GM12891 (cell line): ENCODE data around the gene TMTC1.

Source experiments
- DNase-seq: peaks from one replicate; pipeline ENCODE4 v3.0.0; 2011; ENCODE audit warnings: low spot score; ENCODE audit not compliant: insufficient read length
- FAIRE-seq: peaks from 2 replicates; lab custom pipeline; 2011; peaks lifted over from hg19 to GRCh38; lab: Jason Lieb, UNC
- PAX5 ChIP-seq: IDR thresholded peaks from 2 replicates; pipeline ENCODE4 v1.6.1; 2011; ENCODE audit warnings: low read length, moderate library complexity, mild to moderate bottlenecking; ENCODE audit not compliant: insufficient read depth, severe bottlenecking
- POLR2A ChIP-seq: IDR thresholded peaks from 2 replicates; pipeline ENCODE4 v1.6.1; 2011; ENCODE audit warnings: low read depth, low read length, control low read depth
- POLR2AphosphoS5 ChIP-seq: IDR thresholded peaks from 2 replicates; pipeline ENCODE4 v1.6.1; 2011; ENCODE audit warnings: low read depth, low read length, control low read depth
- POU2F2 ChIP-seq: IDR thresholded peaks from 2 replicates; pipeline ENCODE4 v1.6.1; 2011; ENCODE audit warnings: low read depth, mild to moderate bottlenecking, control low read depth, low read length, moderate library complexity
- SPI1 ChIP-seq: IDR thresholded peaks from 2 replicates; pipeline ENCODE4 v1.6.1; 2011; ENCODE audit warnings: low read depth, low read length, control low read depth
- TAF1 ChIP-seq: IDR thresholded peaks from 2 replicates; pipeline ENCODE4 v1.6.1; 2011; ENCODE audit warnings: low read depth, low read length, control low read depth

The TMTC1 gene

GRCh38 chr12:29455087-29455486, 328.7 kb downstream of the TMTC1 start:
- DNase-seq, result no peak
- FAIRE-seq, result no peak
- TF ChIP-seq POU2F2, result no peak
- TF ChIP-seq POLR2AphosphoS5, result no peak
- TF ChIP-seq PAX5, result no peak
- TF ChIP-seq POLR2A, result no peak
- TF ChIP-seq SPI1, result no peak
- TF ChIP-seq TAF1, result no peak

DNA sequence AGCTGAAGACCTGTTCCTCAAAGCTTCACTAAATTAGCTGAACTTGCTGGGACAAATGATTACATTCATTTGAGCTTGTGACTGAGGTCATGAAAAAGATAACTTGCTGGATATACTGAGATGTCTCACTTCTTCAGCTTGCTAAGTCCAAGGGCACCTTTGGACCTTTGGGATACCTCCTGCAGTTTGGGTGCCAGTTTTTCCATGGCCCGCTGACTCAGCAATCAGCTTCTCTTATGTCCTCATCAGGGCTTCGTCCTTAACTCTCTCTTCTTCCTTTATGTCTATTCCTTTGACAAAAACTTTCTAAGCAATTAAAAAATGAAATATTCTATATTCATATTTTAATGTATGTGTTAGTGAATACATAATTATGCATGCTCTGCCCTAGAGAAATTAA, 331.9 kb downstream of the TMTC1 start:
- no peak for DNase-seq
- FAIRE-seq, result no peak
- TF ChIP-seq TAF1, result no peak
